Stimulated activated CD8-positive, alpha-beta memory T cell treated with anti-CD3 and anti-CD28 coated beads, Interleukin-4, amount 100 ng/mL, for 24 hours (primary cell): Measurements from ENCODE around the gene EYA2.

Experiments used
- DNase-seq: peaks from one replicate; pipeline ENCODE4 v3.0.0-alpha.2; 2020; ENCODE audit warnings: low read depth

The EYA2 gene

GRCh38 chr20:46979603-46980241, 85.1 kb downstream of the EYA2 start:
- DNase-seq, result no peak

GRCh38 chr20:46981184-46981583, 86.5 kb downstream of the EYA2 start:
- no peak for DNase-seq

- no peak for DNase-seq
Observed at GRCh38 chr20:46983466-46983865, 88.8 kb downstream of the EYA2 start.

- DNase-seq, result no peak
Observed at GRCh38 chr20:46984405-46984804, 89.8 kb downstream of the EYA2 start.

GRCh38 chr20:46985250-46985649, 90.6 kb downstream of the EYA2 start:
- DNase-seq, result no peak

GRCh38 chr20:46985671-46986070, 91.0 kb downstream of the EYA2 start:
- no peak for DNase-seq

- no peak for DNase-seq
Observed at GRCh38 chr20:46987001-46987400, 92.4 kb downstream of the EYA2 start.

GRCh38 chr20:46990017-46990595, 95.5 kb downstream of the EYA2 start:
- DNase-seq, result no peak

- no peak for DNase-seq
Observed at GRCh38 chr20:46990596-46991104, 96.0 kb downstream of the EYA2 start.

- no peak for DNase-seq
Observed at GRCh38 chr20:46991168-46991567, 96.5 kb downstream of the EYA2 start.

- DNase-seq, result no peak
Observed at GRCh38 chr20:46991880-46992639, 97.4 kb downstream of the EYA2 start.

GRCh38 chr20:46992640-46993035, 98.0 kb downstream of the EYA2 start:
- no peak for DNase-seq

- no peak for DNase-seq
Observed at GRCh38 chr20:46993465-46994095, 98.9 kb downstream of the EYA2 start.

- DNase-seq, result peak; percentile 21
Observed at GRCh38 chr20:46994341-46994740, 99.7 kb downstream of the EYA2 start.

- no peak for DNase-seq
Observed at GRCh38 chr20:46995561-46996142, 101.0 kb downstream of the EYA2 start.

GRCh38 chr20:46997187-46997586, 102.5 kb downstream of the EYA2 start:
- no peak for DNase-seq

GRCh38 chr20:46998477-46999240, 104.0 kb downstream of the EYA2 start:
- no peak for DNase-seq

GRCh38 chr20:46999801-47000465, 105.3 kb downstream of the EYA2 start:
- no peak for DNase-seq

- no peak for DNase-seq
Observed at GRCh38 chr20:47003223-47003622, 108.6 kb downstream of the EYA2 start.

- DNase-seq, result no peak
Observed at GRCh38 chr20:47004179-47004578, 109.5 kb downstream of the EYA2 start.
